ENCODE results near the gene ADH5.
A peak's percentile ranks its signal among the peaks of the same experiment; 100 is the strongest.
"Not testable (repeated sequence)": the region's sequence is repeated elsewhere in the genome, so short reads cannot be mapped to it uniquely, and the experiment has no call there.

ADH5 gene

GRCh38 chr4:99067617-99068016 lies 21.0 kb downstream of the ADH5 start (continued):
- TF ChIP-seq, protein P1, sequence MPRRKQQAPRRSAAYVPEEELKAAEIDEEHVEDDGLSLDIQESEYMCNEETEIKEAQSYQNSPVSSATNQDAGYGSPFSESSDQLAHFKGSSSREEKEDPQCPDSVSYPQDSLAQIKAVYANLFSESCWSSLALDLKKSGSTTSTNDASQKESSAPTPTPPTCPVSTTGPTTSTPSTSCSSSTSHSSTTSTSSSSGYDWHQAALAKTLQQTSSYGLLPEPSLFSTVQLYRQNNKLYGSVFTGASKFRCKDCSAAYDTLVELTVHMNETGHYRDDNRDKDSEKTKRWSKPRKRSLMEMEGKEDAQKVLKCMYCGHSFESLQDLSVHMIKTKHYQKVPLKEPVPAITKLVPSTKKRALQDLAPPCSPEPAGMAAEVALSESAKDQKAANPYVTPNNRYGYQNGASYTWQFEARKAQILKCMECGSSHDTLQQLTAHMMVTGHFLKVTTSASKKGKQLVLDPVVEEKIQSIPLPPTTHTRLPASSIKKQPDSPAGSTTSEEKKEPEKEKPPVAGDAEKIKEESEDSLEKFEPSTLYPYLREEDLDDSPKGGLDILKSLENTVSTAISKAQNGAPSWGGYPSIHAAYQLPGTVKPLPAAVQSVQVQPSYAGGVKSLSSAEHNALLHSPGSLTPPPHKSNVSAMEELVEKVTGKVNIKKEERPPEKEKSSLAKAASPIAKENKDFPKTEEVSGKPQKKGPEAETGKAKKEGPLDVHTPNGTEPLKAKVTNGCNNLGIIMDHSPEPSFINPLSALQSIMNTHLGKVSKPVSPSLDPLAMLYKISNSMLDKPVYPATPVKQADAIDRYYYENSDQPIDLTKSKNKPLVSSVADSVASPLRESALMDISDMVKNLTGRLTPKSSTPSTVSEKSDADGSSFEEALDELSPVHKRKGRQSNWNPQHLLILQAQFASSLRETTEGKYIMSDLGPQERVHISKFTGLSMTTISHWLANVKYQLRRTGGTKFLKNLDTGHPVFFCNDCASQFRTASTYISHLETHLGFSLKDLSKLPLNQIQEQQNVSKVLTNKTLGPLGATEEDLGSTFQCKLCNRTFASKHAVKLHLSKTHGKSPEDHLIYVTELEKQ (tag by site-specific recombination; IDR thresholded peaks at IDR 0.05; ENCODE audit: borderline replicate concordance) = no peak
- TF ChIP-seq ZNF311 (tag by site-specific recombination; IDR thresholded peaks at IDR 0.05; ENCODE audit: borderline replicate concordance) = no peak
- TF ChIP-seq ZNF350 (tag by site-specific recombination; IDR thresholded peaks at IDR 0.05) = no peak
- TF ChIP-seq SP2 (tag by site-specific recombination; IDR thresholded peaks at IDR 0.05) = no peak
- no peak for TF ChIP-seq SP7 (tag by site-specific recombination; IDR thresholded peaks at IDR 0.05)
- TF ChIP-seq ZNF585B (tag by site-specific recombination; IDR thresholded peaks at IDR 0.05) = no peak
- TF ChIP-seq PRDM10 (tag by site-specific recombination; IDR thresholded peaks at IDR 0.05) = no peak
- no peak for TF ChIP-seq ZSCAN23 (tag by site-specific recombination; IDR thresholded peaks at IDR 0.05)

DNA sequence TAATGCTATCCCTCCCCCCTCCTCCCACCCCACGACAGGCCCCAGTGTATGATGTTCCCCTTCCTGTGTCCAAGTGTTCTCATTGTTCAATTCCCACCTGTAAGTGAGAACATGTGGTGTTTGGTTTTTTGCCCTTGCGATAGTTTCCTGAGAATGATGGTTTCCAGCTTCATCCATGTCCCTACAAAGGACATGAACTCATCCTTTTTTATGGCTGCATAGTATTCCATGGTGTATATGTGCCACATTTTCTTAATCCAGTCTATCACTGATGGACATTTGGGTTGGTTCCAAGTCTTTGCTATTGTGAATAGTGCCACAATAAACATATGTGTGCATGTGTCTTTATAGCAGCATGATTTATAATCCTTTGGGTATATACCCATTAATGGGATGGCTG lies 23.1 kb downstream of the ADH5 start:
- POLR2A ChIA-PET; H3K4me3 ChIP-seq (ENCODE audit: low read depth, low read length); H3K27ac ChIP-seq (ENCODE audit: extremely low read depth, low read depth, low read length); H3K4me1 ChIP-seq (ENCODE audit: control insufficient read depth, insufficient read depth, low read length); CTCF ChIA-PET; H3K9me3 ChIP-seq (ENCODE audit: control insufficient read depth, insufficient read depth, low read depth, low read length): not testable (repeated sequence)
- H3K36me3 ChIP-seq (ENCODE audit: control insufficient read depth in 2 of 2, insufficient read depth in 1 of 2, low read length in 2 of 2) = peaks cover 0 to 27% of the 10 kb centered on the region in 2 experiments; a peak in 2 of 3 replicates
- TF ChIP-seq ZNF146 (tag by site-specific recombination; IDR thresholded peaks at IDR 0.05) (peak; percentile 94), ZNF280D (tag by site-specific recombination; IDR thresholded peaks at IDR 0.05) (0 out of 2 replicates have a peak, but pooled peaks have one; percentile 28), ZNF580 (tag by site-specific recombination; IDR thresholded peaks at IDR 0.05) (peak; percentile 61; the same call in 1 of the 2 replicates)

DNA sequence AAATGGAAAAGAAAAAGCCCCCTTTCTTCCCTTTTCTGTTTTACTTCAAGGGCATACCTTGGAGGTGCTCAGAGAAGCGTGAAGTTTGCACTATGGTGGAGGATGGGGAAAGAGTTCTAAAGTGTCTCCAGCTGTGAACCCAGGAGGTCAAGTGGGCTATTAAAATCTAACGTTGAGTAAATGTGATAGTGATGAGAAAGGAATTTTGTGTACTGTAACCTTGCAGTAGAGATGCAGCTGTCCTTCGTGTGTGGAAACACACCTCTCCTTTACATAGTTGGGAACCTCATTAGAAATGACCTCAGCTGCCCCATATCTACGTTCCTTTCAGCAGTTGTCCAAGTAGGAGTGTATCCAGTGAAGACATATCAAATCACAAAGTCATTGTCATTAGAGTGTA lies 26.5 kb downstream of the ADH5 start:
- ChIA-PET CTCF (no interaction called here), POLR2A (interaction anchor here (1.0 kb wide), 1 partner anchor 27 kb away, joined by 3 read pairs; the partner anchor contains the start of gene ADH5)
- Histone ChIP-seq H3K4me3 (ENCODE audit: low read depth, low read length) (no peak overlapping the region), H3K27ac (ENCODE audit: extremely low read depth, low read depth, low read length) (no peak overlapping the region), H3K4me1 (ENCODE audit: control insufficient read depth, insufficient read depth, low read length) (no peaks in the 10 kb centered on the region), H3K9me3 (ENCODE audit: control insufficient read depth, insufficient read depth, low read depth, low read length) (no peaks in the 10 kb centered on the region), H3K36me3 (ENCODE audit: control insufficient read depth in 2 of 2, insufficient read depth in 1 of 2, low read length in 2 of 2) (peaks cover 0 to 35% of the 10 kb centered on the region in 2 experiments; a peak in 1 of 3 replicates)
- TF ChIP-seq ZIC2 (tag by site-specific recombination; IDR thresholded peaks at IDR 0.05) = 0 out of 2 replicates have a peak, but pooled peaks have one; percentile 20
- peak; percentile 14; the same call in 1 of the 2 replicates for TF ChIP-seq HIC1 (tag by site-specific recombination; IDR thresholded peaks at IDR 0.05)
- TF ChIP-seq GLIS1 (tag by site-specific recombination; IDR thresholded peaks at IDR 0.05) = peak; percentile 86
- no peak for TF ChIP-seq ZNF529 (tag by site-specific recombination; IDR thresholded peaks at IDR 0.05; ENCODE audit: insufficient replicate concordance)
- TF ChIP-seq ZBTB8A (tag by site-specific recombination; IDR thresholded peaks at IDR 0.05) = no peak
- no peak for TF ChIP-seq KLF7 (tag by site-specific recombination; IDR thresholded peaks at IDR 0.05; ENCODE audit: borderline replicate concordance)
- peak; percentile 73 for TF ChIP-seq PRDM6 (tag by site-specific recombination; IDR thresholded peaks at IDR 0.05)
